Measurements from ENCODE around the gene OR52A5.

- TF ChIP-seq, protein P1, sequence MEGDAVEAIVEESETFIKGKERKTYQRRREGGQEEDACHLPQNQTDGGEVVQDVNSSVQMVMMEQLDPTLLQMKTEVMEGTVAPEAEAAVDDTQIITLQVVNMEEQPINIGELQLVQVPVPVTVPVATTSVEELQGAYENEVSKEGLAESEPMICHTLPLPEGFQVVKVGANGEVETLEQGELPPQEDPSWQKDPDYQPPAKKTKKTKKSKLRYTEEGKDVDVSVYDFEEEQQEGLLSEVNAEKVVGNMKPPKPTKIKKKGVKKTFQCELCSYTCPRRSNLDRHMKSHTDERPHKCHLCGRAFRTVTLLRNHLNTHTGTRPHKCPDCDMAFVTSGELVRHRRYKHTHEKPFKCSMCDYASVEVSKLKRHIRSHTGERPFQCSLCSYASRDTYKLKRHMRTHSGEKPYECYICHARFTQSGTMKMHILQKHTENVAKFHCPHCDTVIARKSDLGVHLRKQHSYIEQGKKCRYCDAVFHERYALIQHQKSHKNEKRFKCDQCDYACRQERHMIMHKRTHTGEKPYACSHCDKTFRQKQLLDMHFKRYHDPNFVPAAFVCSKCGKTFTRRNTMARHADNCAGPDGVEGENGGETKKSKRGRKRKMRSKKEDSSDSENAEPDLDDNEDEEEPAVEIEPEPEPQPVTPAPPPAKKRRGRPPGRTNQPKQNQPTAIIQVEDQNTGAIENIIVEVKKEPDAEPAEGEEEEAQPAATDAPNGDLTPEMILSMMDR (IDR thresholded peaks at IDR 0.05), result no peak
- TF ChIP-seq JUND (IDR thresholded peaks at IDR 0.05) (no peak), GABPA (IDR thresholded peaks at IDR 0.05; ENCODE audit: low read depth) (no peak), TAF1 (IDR thresholded peaks at IDR 0.05; ENCODE audit: borderline replicate concordance, low read depth, low read length) (no peak), TCF12 (IDR thresholded peaks at IDR 0.05) (no peak), MXI1 (IDR thresholded peaks at IDR 0.05; ENCODE audit: low read depth, low read length) (no peak), POLR2AphosphoS5 (IDR thresholded peaks at IDR 0.05; ENCODE audit: low read depth, low read length) (no peak), EP300 (IDR thresholded peaks at IDR 0.05; ENCODE audit: borderline replicate concordance in 1 of 2, low read depth in 1 of 2, low read length in 1 of 2) (no peak)
Measured at GRCh38 chr11:5124891-5125620, 13.1 kb downstream of the OR52A5 start.

Measured in SK-N-SH (cell line).